Measurements from ENCODE around the gene RAB20.

DNA sequence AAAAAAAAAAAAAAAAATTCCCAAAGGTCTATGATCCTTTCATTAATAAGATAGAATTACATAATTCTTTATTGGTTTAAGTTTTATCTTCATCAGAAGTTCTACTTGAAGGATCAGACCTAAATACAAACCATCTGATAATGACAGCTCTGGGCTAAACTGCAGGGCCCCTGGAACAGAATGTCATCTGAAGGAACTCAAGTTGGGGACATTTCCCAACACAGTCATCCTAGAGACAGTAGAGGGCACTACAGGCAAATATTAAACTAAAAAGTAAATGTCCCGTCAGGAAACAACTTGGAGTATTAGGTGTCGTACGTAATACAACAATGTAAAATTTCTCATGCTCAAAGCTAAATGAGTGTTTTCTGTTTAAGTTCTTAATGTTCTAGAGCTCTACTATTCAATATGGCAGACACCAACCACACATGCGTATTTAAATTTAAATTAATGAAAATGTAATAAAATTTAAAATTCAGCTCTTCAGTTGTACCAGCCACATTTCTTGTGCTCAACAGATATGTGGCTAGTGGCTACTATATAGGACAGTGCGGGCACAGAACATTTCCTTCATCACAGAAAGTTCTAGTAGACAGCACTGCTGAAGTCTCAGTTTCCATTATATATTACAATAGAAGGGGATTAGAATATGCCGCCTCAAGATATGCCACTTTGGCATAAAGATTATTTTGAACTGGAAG, 32.1 kb upstream of the RAB20 start:
- TF ChIP-seq, protein P1, sequence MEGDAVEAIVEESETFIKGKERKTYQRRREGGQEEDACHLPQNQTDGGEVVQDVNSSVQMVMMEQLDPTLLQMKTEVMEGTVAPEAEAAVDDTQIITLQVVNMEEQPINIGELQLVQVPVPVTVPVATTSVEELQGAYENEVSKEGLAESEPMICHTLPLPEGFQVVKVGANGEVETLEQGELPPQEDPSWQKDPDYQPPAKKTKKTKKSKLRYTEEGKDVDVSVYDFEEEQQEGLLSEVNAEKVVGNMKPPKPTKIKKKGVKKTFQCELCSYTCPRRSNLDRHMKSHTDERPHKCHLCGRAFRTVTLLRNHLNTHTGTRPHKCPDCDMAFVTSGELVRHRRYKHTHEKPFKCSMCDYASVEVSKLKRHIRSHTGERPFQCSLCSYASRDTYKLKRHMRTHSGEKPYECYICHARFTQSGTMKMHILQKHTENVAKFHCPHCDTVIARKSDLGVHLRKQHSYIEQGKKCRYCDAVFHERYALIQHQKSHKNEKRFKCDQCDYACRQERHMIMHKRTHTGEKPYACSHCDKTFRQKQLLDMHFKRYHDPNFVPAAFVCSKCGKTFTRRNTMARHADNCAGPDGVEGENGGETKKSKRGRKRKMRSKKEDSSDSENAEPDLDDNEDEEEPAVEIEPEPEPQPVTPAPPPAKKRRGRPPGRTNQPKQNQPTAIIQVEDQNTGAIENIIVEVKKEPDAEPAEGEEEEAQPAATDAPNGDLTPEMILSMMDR (IDR thresholded peaks at IDR 0.05 in 2 of 3, conservative IDR thresholded peaks at IDR 0.05 in 1 of 3; ENCODE audit: borderline replicate concordance in 1 of 3, insufficient read depth in 1 of 3, low read depth in 2 of 3, low read length in 2 of 3): peak; percentile 48 to 72 (median 70); a peak in 5 of 6 replicates
- TF ChIP-seq CEBPB (IDR thresholded peaks at IDR 0.05; ENCODE audit: low read depth): no peak
- no peak for TF ChIP-seq POLR2A (IDR thresholded peaks at IDR 0.05; ENCODE audit: borderline replicate concordance, extremely low read depth, insufficient read depth, insufficient read length)
- TF ChIP-seq EZH2phosphoT487 (IDR thresholded peaks at IDR 0.05; ENCODE audit: borderline replicate concordance): no peak
- TF ChIP-seq, protein P2, sequence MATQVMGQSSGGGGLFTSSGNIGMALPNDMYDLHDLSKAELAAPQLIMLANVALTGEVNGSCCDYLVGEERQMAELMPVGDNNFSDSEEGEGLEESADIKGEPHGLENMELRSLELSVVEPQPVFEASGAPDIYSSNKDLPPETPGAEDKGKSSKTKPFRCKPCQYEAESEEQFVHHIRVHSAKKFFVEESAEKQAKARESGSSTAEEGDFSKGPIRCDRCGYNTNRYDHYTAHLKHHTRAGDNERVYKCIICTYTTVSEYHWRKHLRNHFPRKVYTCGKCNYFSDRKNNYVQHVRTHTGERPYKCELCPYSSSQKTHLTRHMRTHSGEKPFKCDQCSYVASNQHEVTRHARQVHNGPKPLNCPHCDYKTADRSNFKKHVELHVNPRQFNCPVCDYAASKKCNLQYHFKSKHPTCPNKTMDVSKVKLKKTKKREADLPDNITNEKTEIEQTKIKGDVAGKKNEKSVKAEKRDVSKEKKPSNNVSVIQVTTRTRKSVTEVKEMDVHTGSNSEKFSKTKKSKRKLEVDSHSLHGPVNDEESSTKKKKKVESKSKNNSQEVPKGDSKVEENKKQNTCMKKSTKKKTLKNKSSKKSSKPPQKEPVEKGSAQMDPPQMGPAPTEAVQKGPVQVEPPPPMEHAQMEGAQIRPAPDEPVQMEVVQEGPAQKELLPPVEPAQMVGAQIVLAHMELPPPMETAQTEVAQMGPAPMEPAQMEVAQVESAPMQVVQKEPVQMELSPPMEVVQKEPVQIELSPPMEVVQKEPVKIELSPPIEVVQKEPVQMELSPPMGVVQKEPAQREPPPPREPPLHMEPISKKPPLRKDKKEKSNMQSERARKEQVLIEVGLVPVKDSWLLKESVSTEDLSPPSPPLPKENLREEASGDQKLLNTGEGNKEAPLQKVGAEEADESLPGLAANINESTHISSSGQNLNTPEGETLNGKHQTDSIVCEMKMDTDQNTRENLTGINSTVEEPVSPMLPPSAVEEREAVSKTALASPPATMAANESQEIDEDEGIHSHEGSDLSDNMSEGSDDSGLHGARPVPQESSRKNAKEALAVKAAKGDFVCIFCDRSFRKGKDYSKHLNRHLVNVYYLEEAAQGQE (IDR thresholded peaks at IDR 0.05; ENCODE audit: low read depth): no peak
- TF ChIP-seq, protein P3, sequence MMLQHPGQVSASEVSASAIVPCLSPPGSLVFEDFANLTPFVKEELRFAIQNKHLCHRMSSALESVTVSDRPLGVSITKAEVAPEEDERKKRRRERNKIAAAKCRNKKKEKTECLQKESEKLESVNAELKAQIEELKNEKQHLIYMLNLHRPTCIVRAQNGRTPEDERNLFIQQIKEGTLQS (IDR thresholded peaks at IDR 0.05): no peak
- TF ChIP-seq POLR2AphosphoS5 (IDR thresholded peaks at IDR 0.05; ENCODE audit: low read depth, low read length): no peak
- TF ChIP-seq EZH2 (IDR thresholded peaks at IDR 0.05): no peak
- TF ChIP-seq RAD21 (IDR thresholded peaks at IDR 0.05; ENCODE audit: low read depth): peak; percentile 81

All from HCT116 (cell line).